PC-9 (cell line): Measurements from ENCODE around the gene DIPK2A. TPM values are rescaled to one million over a fixed set of nuclear protein-coding genes. Genes with fewer than 3 reads are reported as not detected.

Source experiments
- BruUV-seq: library from RNA; stranded (reverse); fragments of 400-500 nt; replicated peaks from 2 replicates; lab custom pipeline; 2021; lab: Mats Ljungman, UMichigan
- CTCF ChIA-PET: fragments of 300-600 bp; sonication (Branson Sonifier 250); formaldehyde crosslinking; loops from one replicate; lab custom pipeline; 2022; ENCODE audit warnings: antibody characterized with exemption; lab: Charles Lee
- POLR2A ChIA-PET: fragments of 300-600 bp; sonication (Branson Sonifier 250); formaldehyde crosslinking; loops from one replicate; lab custom pipeline; 2022; ENCODE audit warnings: antibody characterized with exemption; ENCODE audit not compliant: unreplicated experiment; lab: Charles Lee
- DNase-seq, 2 experiments: peaks; one replicate each; pipeline versions ENCODE4 v3.0.0 to v3.0.0-alpha.2; 2015 to 2022; ENCODE audit warnings: mixed read lengths in 1 of 2
- H2AFZ ChIP-seq: fragments of 200-600 bp; sonication (generic); 2 replicates; pipeline ENCODE4 v1.8.1; 2017; ENCODE audit warnings: antibody characterized with exemption
- H3F3A ChIP-seq: fragments of 200-600 bp; sonication (generic); 2 replicates; pipeline ENCODE4 v1.8.1; 2017; ENCODE audit warnings: antibody characterized with exemption, mild to moderate bottlenecking, low read depth; ENCODE audit not compliant: insufficient read depth
- H3K27ac ChIP-seq: fragments of 200-600 bp; sonication (generic); 2 replicates; pipeline ENCODE4 v1.6.1; 2016; ENCODE audit warnings: mixed run types
- H3K27me3 ChIP-seq: fragments of 200-600 bp; sonication (generic); 2 replicates; pipeline ENCODE4 v1.6.1; 2016; ENCODE audit warnings: low read depth, mixed run types; ENCODE audit not compliant: insufficient read depth
- H3K36me3 ChIP-seq: fragments of 200-600 bp; sonication (generic); 2 replicates; pipeline ENCODE4 v1.6.1; 2016; ENCODE audit warnings: low read depth, mixed run types
- H3K4me1 ChIP-seq: fragments of 200-600 bp; sonication (generic); replicated peaks from 2 replicates; pipeline ENCODE4 v1.6.1; 2016; ENCODE audit warnings: mixed run types; ENCODE audit not compliant: insufficient read depth
- H3K4me2 ChIP-seq: fragments of 200-600 bp; sonication (generic); 2 replicates; pipeline ENCODE4 v1.6.1; 2017; ENCODE audit warnings: mixed run types
- H3K4me3 ChIP-seq: fragments of 200-600 bp; sonication (generic); 2 replicates; pipeline ENCODE4 v1.6.1; 2016; ENCODE audit warnings: mixed run types
- H3K79me2 ChIP-seq: fragments of 200-600 bp; sonication (generic); 2 replicates; pipeline ENCODE4 v1.6.1; 2017; ENCODE audit warnings: low read depth, mixed run types
- H3K9me2 ChIP-seq: fragments of 200-600 bp; sonication (generic); 2 replicates; pipeline ENCODE4 v1.8.1; 2017; ENCODE audit warnings: mild to moderate bottlenecking; ENCODE audit not compliant: insufficient read depth
- H3K9me3 ChIP-seq: fragments of 200-600 bp; sonication (generic); 2 replicates; pipeline ENCODE4 v1.8.1; 2016; ENCODE audit warnings: low read depth; ENCODE audit not compliant: insufficient read depth
- H4K20me1 ChIP-seq: fragments of 200-600 bp; sonication (generic); 2 replicates; pipeline ENCODE4 v1.8.1; 2017; ENCODE audit not compliant: insufficient read depth
- CTCF ChIP-seq: fragments of 200-600 bp; sonication (generic); conservative IDR thresholded peaks from 2 replicates; pipeline ENCODE4 v1.6.1; 2017; ENCODE audit warnings: mixed run types, antibody characterized with exemption, mild to moderate bottlenecking, moderate library complexity
- EZH2 ChIP-seq: fragments of 200-600 bp; sonication (generic); IDR thresholded peaks from 2 replicates; pipeline ENCODE4 v1.8.0; 2017; ENCODE audit warnings: antibody characterized with exemption, low read depth
- intact Hi-C: fragments of 100-400 bp; cut with micrococcal nuclease; formaldehyde crosslinking; loops from one replicate; pipeline ENCODE4 v1.10.0; 2022; ENCODE audit not compliant: unreplicated experiment
- total RNA-seq: library from RNA; stranded (reverse); gene quantifications from 2 replicates; pipeline ENCODE4 v1.2.3, GENCODE V29; 2021

Gene DIPK2A
- total RNA-seq, 1 experiment from 2014 or later, result 18.7 TPM

- no peak for DNase-seq
- Histone ChIP-seq H4K20me1 (no peaks in the 10 kb centered on the region), H3K27me3 (no peaks in the 10 kb centered on the region), H3K9me3 (peaks cover 5% of the 10 kb centered on the region; the same call in 1 of the 2 replicates), H3K36me3 (no peaks in the 10 kb centered on the region), H3K4me2 (no peak overlapping the region), H3K79me2 (no peaks in the 10 kb centered on the region), H3K4me3 (no peak overlapping the region), H3K27ac (no peak overlapping the region), H3K4me1 (no peaks in the 10 kb centered on the region), H2AFZ (no peak overlapping the region), H3K9me2 (no peaks in the 10 kb centered on the region; the same call in 1 of the 2 replicates), H3F3A (no peaks in the 10 kb centered on the region)
- no TSS peak for BruUV-seq
- intact Hi-C loops, result no loop called here
- ChIA-PET POLR2A (no interaction called here), CTCF (no interaction called here)
- no peak for TF ChIP-seq CTCF
- TF ChIP-seq EZH2, result no peak
These were observed 16.5 kb upstream of the DIPK2A start for GRCh38 chr3:143955113-143955512.

GRCh38 chr3:143956838-143957237 is 14.8 kb upstream of the DIPK2A start:
- no TSS peak for BruUV-seq
- CTCF ChIA-PET, result no interaction called here
- POLR2A ChIA-PET, result no interaction called here

GRCh38 chr3:143957453-143957852 is 14.2 kb upstream of the DIPK2A start:
- no peak for DNase-seq
- no peaks in the 10 kb centered on the region for H3K79me2 ChIP-seq
- no peak overlapping the region for H2AFZ ChIP-seq
- H3K9me2 ChIP-seq, result no peaks in the 10 kb centered on the region; the same call in 1 of the 2 replicates
- ChIA-PET POLR2A (no interaction called here), CTCF (no interaction called here)
- no peak overlapping the region for H3K4me3 ChIP-seq
- no peaks in the 10 kb centered on the region for H4K20me1 ChIP-seq
- intact Hi-C loops, result no loop called here
- no peaks in the 10 kb centered on the region for H3K36me3 ChIP-seq
- H3K4me1 ChIP-seq, result no peaks in the 10 kb centered on the region
- H3K4me2 ChIP-seq, result no peak overlapping the region
- H3K9me3 ChIP-seq, result peaks cover 5% of the 10 kb centered on the region; the same call in 1 of the 2 replicates
- BruUV-seq, result no TSS peak
- H3K27me3 ChIP-seq, result no peaks in the 10 kb centered on the region
- no peaks in the 10 kb centered on the region for H3F3A ChIP-seq
- H3K27ac ChIP-seq, result no peak overlapping the region
- TF ChIP-seq EZH2 (no peak), CTCF (no peak)

More at GRCh38 chr3:143956838-143957237, 14.8 kb upstream of the DIPK2A start:
- Histone ChIP-seq H3K9me2 (no peaks in the 10 kb centered on the region; the same call in 1 of the 2 replicates), H3K27me3 (no peaks in the 10 kb centered on the region), H3K79me2 (no peaks in the 10 kb centered on the region), H3K4me3 (no peak overlapping the region), H3K9me3 (peaks cover 5% of the 10 kb centered on the region; the same call in 1 of the 2 replicates), H3K4me1 (no peaks in the 10 kb centered on the region), H3F3A (no peaks in the 10 kb centered on the region), H3K27ac (no peak overlapping the region), H3K4me2 (no peak overlapping the region), H4K20me1 (no peaks in the 10 kb centered on the region), H2AFZ (no peak overlapping the region), H3K36me3 (no peaks in the 10 kb centered on the region)
- intact Hi-C loops, result no loop called here
- TF ChIP-seq EZH2 (no peak), CTCF (no peak)
- DNase-seq, result no peak
